Rectal smooth muscle tissue (tissue), 1 donor: Measurements from ENCODE around the gene DCAF17.

ENCODE experiments used
- H3K27ac ChIP-seq: one replicate; pipeline ENCODE4 v1.7.0; 2013; ENCODE audit warnings: low read depth, low read length, inconsistent platforms
- H3K27me3 ChIP-seq: one replicate; pipeline ENCODE4 v1.7.0; 2013; ENCODE audit warnings: low read length; ENCODE audit not compliant: control insufficient read depth, insufficient read depth
- H3K36me3 ChIP-seq: one replicate; pipeline ENCODE4 v1.7.0; 2013; ENCODE audit warnings: low read length; ENCODE audit not compliant: control insufficient read depth, insufficient read depth
- H3K4me1 ChIP-seq: one replicate; pipeline ENCODE4 v1.7.0; 2013; ENCODE audit warnings: low read length; ENCODE audit not compliant: control insufficient read depth, insufficient read depth
- H3K4me3 ChIP-seq: one replicate; pipeline ENCODE4 v1.7.0; 2013; ENCODE audit warnings: low read length
- H3K9ac ChIP-seq: one replicate; pipeline ENCODE4 v1.7.0; 2013; ENCODE audit warnings: low read length

DCAF17 gene

DNA sequence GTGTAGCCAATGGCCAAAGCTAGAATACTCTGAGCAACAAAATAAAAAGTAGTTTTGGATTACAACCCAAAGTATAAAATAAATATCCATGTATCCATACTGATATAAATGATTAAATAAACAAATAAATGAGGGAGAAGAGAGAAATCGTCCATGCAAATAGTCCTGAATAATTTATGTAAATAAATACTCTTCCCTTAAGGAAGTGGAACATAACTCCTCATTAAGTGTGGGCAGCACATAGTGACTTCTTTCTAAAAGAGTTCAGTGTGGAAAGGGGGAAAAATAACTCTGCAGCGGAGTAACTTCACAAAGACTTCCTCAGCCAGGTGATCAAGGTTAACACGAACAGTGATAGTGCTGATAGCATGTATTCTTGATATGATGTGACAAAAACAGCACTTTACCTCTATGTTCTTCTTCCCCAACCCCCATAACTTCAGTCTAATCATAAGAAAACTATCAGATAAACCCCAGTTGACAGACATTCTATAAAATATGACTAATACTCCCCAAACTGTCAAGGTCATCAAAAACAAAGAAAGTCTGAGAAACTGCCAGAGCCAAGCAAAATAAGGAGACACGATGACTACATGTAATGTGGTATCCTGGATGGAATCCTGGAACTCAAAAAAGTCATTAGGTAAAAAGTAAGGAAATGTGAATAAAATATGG lies 31.0 kb upstream of the DCAF17 start:
- Histone ChIP-seq H3K27ac (no peak overlapping the region), H3K9ac (no peak overlapping the region), H3K4me1 (no peaks in the 10 kb centered on the region), H3K4me3 (no peak overlapping the region), H3K36me3 (no peaks in the 10 kb centered on the region), H3K27me3 (no peaks in the 10 kb centered on the region)

DNA sequence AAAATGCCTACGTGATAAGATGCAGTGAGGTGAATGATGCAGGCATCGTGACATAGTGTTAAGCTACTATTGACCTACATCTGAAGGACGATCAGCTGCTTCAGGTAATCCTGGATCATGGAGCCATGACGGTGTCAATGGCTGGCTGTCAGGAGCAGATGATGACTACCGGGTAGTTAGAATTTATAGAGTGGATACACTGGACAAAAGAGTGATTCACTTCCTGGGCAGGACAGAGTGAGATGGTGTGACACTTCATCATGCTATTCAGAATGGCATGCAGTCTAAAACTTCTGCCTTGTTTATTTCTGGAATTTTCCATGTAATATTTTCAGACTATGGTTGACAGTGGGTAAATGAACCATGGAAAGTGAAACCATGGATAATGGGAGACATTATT lies 29.8 kb upstream of the DCAF17 start:
- Histone ChIP-seq H3K4me1 (no peaks in the 10 kb centered on the region), H3K36me3 (no peaks in the 10 kb centered on the region), H3K9ac (no peak overlapping the region), H3K27ac (no peak overlapping the region), H3K4me3 (no peak overlapping the region), H3K27me3 (no peaks in the 10 kb centered on the region)

DNA sequence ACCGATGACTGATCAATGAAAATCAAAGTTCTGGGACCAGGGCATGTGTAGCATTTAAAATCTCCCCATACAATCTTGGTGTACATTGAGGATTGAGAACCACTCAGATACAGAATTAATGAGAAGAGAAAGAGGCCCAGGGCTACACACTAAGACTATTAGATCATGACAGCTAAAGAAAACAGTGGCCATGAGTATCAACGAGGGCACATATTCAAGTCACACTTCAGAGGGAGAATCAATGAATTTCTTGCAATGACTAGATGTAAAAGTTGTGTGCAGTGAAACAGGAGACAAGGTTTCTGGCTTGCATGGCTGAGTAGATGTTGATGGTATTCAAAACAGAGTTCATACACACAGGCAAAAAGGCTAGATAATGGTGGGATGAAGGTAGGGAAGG lies 29.3 kb upstream of the DCAF17 start:
- Histone ChIP-seq H3K27ac (no peak overlapping the region), H3K4me1 (no peaks in the 10 kb centered on the region), H3K27me3 (no peaks in the 10 kb centered on the region), H3K9ac (no peak overlapping the region), H3K36me3 (no peaks in the 10 kb centered on the region), H3K4me3 (no peak overlapping the region)

DNA sequence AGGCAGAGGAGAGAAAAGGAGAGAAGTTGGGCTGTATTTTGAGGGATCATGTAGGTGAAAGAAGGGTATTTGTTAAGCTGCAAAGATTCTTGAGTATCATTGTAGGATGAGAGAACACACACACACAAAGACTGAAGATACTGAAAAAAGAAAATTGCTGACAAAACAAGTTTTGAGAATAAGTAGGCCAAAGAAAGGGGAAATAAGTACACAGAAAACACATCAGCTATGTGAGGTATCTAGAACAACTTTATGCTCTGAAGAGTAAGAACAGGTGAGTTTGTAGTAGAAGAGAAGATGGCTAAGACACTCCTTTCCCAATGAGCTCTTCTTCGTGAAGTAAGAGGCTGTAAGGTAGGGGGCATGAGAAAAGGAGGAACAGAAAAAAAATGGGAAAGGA lies 28.5 kb upstream of the DCAF17 start:
- no peaks in the 10 kb centered on the region for H3K27me3 ChIP-seq
- no peak overlapping the region for H3K27ac ChIP-seq
- peaks cover under 1% of the 10 kb centered on the region for H3K4me1 ChIP-seq
- H3K36me3 ChIP-seq = no peaks in the 10 kb centered on the region
- H3K9ac ChIP-seq = no peak overlapping the region
- H3K4me3 ChIP-seq = no peak overlapping the region

DNA sequence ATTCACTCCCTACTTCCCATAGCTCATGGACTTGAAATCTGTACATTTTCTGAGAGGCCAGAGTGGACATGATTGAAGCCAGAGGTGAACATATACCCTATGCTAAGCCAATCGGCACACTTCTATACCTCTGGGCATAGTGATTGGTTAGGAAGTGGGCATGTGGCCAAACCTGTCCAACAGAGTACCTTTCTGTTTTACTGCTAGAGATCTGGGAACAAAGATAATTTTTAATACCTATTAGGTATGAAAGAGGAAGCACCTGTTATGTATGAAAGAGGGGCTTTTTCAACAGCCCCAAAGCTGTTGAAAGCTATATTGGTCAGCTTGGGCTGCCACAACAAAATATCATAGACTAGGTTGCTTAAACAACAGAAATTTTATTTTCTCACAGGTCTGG lies 28.0 kb upstream of the DCAF17 start:
- Histone ChIP-seq H3K27me3 (no peaks in the 10 kb centered on the region), H3K4me1 (peaks cover 4% of the 10 kb centered on the region), H3K9ac (no peak overlapping the region), H3K27ac (no peak overlapping the region), H3K4me3 (no peak overlapping the region), H3K36me3 (no peaks in the 10 kb centered on the region)

DNA sequence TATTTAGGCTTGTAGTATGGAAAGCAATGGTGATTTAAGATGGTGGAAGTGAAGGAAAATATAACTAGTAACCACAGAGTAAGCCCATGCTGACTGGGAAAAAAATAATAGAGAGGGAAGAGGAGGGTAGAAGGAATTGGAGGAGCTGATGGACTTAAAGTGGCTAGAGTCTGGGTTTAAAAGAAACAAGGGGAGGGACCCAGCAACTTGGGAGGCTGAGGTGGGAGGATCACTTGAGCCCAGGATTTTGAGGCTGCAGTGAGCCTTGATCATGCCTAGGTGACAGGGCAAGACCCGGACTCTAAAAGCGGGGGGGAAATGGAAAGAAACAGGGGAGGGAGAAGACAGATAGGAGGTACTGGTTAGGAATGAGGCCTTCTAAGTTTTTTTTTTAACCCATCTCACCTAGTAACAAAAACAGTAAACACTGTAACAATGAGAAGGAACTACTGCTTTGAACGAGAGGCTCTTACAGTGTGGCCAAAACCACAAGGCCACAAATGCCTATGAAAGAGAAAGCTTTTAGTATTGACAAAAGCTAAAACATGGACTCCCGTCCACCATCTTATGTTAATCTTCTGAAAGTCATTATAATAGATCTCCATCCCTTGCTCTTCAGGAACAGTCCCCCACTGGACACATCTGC lies 26.9 kb upstream of the DCAF17 start:
- Histone ChIP-seq H3K27me3 (no peaks in the 10 kb centered on the region), H3K36me3 (no peaks in the 10 kb centered on the region), H3K4me1 (peaks cover 7% of the 10 kb centered on the region), H3K4me3 (no peak overlapping the region), H3K9ac (no peak overlapping the region), H3K27ac (no peak overlapping the region)

DNA sequence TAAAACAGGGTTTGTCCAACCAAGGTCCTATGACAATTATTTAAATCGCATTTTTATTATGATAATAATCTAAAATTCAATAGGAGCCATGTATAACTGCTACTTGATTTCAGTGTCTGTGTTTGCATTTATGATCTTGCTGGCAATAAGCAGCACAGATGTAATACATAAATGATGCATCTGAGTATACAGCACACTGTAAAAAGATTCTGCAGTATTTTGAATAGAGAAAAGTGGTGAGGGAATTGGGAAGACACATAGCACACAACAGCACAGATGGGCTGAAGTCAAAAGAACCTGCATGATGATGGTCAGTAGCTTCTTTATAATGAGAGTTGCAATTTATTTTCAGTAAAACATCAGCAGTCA lies 26.4 kb upstream of the DCAF17 start:
- Histone ChIP-seq H3K4me3 (no peak overlapping the region), H3K27ac (no peak overlapping the region), H3K4me1 (peaks cover 7% of the 10 kb centered on the region)

DNA sequence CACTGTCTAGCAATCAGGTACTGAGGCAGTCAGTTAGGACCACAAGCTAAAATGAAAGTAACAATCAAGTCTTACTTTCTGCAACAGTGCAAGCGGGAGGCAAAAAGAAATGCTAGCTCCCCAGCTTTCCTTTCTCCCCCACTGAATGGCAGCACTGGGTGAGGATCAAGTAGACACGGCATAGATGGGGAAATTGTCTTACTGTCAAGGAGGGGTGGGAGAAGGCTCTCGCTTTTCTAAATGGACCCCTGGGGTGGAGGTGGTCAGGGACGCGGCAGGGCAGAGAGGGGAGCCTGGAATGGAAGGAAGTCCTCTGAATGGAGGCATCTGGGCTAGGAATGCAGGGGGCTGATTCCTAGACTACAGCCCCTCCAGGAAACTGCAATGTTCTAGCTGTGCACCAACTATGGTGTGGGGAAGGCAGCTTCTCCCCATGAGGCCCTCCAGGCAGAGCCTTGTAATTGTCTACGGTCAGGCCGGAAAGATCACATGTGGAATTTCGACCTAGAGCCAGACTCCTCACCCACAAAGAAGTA lies 24.5 kb upstream of the DCAF17 start:
- Histone ChIP-seq H3K4me1 (peaks cover 12% of the 10 kb centered on the region), H3K4me3 (no peak overlapping the region), H3K9ac (no peak overlapping the region), H3K36me3 (no peaks in the 10 kb centered on the region), H3K27me3 (no peaks in the 10 kb centered on the region), H3K27ac (no peak overlapping the region)

More for the DNA sequence above, 26.4 kb upstream of the DCAF17 start:
- Histone ChIP-seq H3K27me3 (no peaks in the 10 kb centered on the region), H3K36me3 (no peaks in the 10 kb centered on the region), H3K9ac (no peak overlapping the region)

DNA sequence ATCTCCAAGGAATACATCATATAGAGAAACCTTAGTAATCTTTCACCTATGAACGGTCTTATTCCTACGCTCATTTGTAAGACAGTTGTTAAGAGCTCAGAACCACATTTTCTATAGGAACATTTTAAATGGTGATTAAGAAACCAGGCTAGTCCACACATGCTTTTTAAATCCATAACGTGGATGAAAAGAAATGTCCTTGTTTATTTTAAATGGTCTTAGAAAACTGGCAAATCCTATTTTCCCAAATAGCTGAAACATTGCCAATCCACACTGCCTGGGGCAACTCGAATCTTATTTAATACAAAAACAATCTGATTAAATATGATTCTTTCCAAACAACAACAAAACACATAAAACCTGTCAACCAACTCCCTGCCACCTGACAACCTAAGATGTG lies 23.9 kb upstream of the DCAF17 start:
- no peak overlapping the region for H3K4me3 ChIP-seq
- H3K36me3 ChIP-seq = no peaks in the 10 kb centered on the region
- H3K9ac ChIP-seq = no peak overlapping the region
- H3K27ac ChIP-seq = no peak overlapping the region
- H3K27me3 ChIP-seq = no peaks in the 10 kb centered on the region
- H3K4me1 ChIP-seq = peaks cover 12% of the 10 kb centered on the region

DNA sequence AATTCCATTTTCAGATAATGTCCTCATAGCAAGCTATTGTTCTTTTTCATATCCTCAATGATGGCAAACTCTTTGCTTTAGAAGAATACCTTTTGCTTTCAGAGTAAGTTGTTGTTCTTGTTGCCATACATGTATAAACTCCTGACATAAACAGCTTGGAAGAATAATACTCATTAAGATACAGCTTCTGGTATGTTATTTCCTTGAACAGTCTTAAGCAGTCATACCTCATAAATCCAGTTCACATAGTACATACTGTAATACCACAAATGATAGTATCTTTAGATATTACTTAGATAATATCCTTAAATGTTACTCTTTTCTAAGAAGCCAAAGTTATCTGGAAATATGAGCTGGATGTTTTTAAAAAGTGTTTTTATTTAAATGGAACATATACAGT lies 23.4 kb upstream of the DCAF17 start:
- Histone ChIP-seq H3K4me3 (no peak overlapping the region), H3K4me1 (peaks cover 12% of the 10 kb centered on the region), H3K27ac (no peak overlapping the region), H3K36me3 (no peaks in the 10 kb centered on the region), H3K27me3 (no peaks in the 10 kb centered on the region), H3K9ac (no peak overlapping the region)

DNA sequence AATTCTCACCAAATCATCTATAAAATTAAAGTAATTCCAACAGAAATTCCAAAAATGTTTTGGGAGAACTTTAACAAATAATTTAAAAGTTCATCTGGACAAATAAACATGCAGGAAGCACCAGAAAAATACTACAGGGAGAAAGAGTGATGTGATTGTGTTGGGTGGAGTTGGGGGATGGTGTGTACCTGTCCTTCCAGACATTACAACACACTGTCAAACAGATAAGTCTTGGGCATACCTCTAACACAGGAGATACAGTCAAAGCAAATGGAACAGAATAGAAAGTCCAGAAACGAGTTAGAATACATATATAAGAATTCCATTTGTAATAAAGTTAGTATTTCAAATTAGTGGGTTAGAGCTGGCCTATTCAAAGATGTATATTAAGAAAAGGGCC lies 22.8 kb upstream of the DCAF17 start:
- no peaks in the 10 kb centered on the region for H3K27me3 ChIP-seq
- H3K9ac ChIP-seq = no peak overlapping the region
- H3K36me3 ChIP-seq = no peaks in the 10 kb centered on the region
- peaks cover 12% of the 10 kb centered on the region for H3K4me1 ChIP-seq
- H3K27ac ChIP-seq = no peak overlapping the region
- H3K4me3 ChIP-seq = no peak overlapping the region

DNA sequence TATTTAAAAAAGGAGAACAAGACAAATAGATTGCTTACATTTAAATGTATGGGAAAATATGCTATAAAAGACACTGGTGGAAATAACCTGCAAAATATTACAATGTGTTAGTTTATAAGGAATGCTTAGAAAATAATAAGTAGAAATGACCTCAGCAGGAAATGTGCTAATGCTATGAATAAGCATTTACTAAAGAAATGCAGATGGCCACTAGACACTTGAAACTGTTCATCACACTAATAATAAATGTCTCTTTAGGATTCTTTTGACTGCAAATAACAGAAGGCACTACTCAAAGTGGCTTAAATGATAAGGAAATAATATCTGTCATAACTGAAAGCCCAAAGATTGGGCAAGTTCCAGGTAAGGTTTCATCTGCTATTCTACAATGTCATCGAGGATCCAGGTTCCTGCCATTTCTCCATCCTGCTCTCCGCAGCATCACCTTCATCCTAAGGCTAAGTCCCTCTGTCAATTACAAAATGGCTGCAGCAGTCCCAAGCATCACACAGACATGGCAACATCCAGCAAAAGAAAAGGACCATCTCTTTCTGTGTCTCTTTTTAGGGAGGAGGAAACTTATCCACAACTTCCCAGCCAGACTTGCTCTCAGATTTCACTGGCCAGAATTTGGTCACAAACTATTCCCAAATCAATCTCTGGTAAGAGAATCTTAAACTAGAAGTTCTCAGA lies 22.1 kb upstream of the DCAF17 start:
- Histone ChIP-seq H3K36me3 (no peaks in the 10 kb centered on the region), H3K4me3 (no peak overlapping the region), H3K27ac (no peak overlapping the region), H3K9ac (no peak overlapping the region), H3K27me3 (no peaks in the 10 kb centered on the region), H3K4me1 (peaks cover 12% of the 10 kb centered on the region)
